GM19099 (cell line): ENCODE measurements around the gene SHROOM1.

Experiments
- POLR2A ChIP-seq: IDR thresholded peaks from 3 replicates; pipeline ENCODE4 v1.6.1; 2011; ENCODE audit warnings: low read depth; ENCODE audit not compliant: insufficient read length; ENCODE audit errors: extremely low read depth

SHROOM1 gene

GRCh38 chr5:132778129-132778528 lies 52.3 kb downstream of the SHROOM1 start:
- TF ChIP-seq POLR2A: no peak

- TF ChIP-seq POLR2A: peak; percentile 69
Observed at GRCh38 chr5:132777209-132778069, 53.0 kb downstream of the SHROOM1 start, which contains the start of gene SEPTIN8. Gene SEPTIN8, minus strand, starts transcription at chr5:132777239. Its CDS starts 102 bp downstream, at chr5:132777137.

- TF ChIP-seq POLR2A: no peak
Observed at GRCh38 chr5:132776938-132777208, 53.6 kb downstream of the SHROOM1 start.

GRCh38 chr5:132776131-132776937 lies 54.1 kb downstream of the SHROOM1 start:
- no peak for TF ChIP-seq POLR2A

- no peak for TF ChIP-seq POLR2A
Observed at GRCh38 chr5:132775476-132775961, 54.9 kb downstream of the SHROOM1 start.

- no peak for TF ChIP-seq POLR2A
Observed at GRCh38 chr5:132774896-132775295, 55.6 kb downstream of the SHROOM1 start.

- TF ChIP-seq POLR2A: no peak
Observed at GRCh38 chr5:132774406-132774805, 56.0 kb downstream of the SHROOM1 start.

- no peak for TF ChIP-seq POLR2A
Observed at GRCh38 chr5:132773601-132774355, 56.7 kb downstream of the SHROOM1 start.

GRCh38 chr5:132773114-132773513 lies 57.3 kb downstream of the SHROOM1 start:
- TF ChIP-seq POLR2A: no peak

GRCh38 chr5:132772291-132773070 lies 58.0 kb downstream of the SHROOM1 start:
- no peak for TF ChIP-seq POLR2A
